Measurements from ENCODE around the gene FAM131C.
"Not testable (repeated sequence)": the region's sequence is repeated elsewhere in the genome, so short reads cannot be mapped to it uniquely, and the experiment has no call there.

The FAM131C gene

DNA sequence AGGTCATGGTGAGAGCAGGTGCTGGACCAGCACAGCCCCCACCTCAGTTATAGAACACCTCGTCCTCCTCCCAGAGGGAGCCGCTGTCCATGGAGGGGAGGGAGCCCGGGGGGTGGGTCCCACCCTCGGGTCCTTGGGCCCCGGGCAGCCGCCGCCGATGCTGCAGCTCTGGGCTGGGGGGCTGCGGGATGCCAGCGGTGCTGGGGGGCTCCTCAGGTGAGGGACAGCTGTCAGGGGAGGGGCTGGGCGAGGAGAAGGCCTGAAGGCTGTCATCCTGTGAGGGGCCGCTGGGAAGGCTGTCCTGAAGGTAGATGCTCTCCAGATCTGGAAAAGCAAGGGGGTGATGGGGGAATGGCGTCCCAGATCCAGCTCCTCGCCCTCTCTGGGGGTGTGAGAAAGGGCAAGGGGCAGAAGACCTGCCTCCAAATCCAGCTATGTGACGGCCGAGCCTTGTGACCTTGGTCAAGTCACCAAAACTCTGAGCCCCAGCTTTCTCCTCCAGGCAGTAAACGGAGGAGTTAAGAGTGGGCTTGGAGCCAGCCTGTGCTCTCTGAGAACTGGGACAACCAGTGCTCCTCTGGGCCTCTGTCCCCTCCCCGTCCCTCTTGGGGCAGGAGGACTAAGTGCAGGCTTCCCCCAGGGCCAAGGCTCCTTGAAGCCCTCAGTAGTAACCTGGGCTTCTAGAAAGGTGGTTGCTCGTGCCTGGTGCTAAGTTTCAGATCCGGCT lies 14.9 kb downstream of the FAM131C start:
- DNase-seq (ENCODE audit: low read depth in 2 of 2): not testable (repeated sequence)

DNA sequence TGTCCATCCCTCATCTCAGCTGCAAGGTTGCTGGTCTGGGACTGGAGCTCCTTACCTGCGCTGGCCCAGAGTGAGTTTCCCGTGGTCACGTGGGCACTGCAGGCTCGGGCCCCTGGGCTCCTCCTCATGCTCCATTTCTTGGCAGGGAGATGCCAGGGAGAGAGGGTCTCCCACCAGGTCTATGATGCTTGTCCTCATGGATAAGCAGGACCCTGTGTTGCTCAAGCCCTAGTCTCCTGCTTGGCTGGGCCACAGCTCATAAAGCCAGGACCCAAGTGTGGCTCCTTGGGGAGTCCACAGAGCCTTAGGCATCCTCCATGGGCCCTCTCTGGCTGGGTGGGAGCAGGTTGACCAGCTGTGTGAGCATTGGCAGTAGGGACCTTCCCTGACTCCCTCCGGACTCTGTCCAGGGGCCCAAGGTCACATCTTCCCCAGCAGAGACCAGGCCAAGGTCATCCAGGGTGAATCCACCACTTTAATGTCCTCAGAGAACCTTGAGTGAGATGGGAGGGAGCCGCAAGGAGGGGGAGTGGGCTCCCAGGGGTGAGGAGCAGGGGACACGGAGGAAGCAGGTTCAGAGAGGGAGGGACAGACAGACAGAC lies 16.0 kb downstream of the FAM131C start:
- DNase-seq (ENCODE audit: low read depth in 2 of 2): not testable (repeated sequence)

DNA sequence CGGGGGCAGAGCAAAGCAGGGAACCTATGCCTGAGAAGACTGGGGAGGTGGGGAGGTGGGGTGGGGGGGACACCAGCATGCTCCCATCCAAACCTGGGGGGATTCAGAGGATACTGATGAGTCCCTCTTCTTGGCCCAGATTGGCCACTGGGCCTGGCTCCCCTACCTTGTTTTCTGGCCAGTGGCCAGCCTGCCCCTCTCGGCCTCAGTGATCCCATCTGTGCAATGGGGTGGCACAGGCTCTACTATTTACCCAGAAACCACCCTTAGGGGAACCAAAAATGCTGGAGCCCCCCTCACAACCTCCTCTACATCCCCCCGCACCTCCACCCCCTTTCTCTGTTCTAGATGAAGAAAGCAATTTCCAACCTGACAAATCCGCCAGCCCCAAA lies 16.9 kb downstream of the FAM131C start:
- DNase-seq (ENCODE audit: low read depth in 2 of 2): not testable (repeated sequence)

DNA sequence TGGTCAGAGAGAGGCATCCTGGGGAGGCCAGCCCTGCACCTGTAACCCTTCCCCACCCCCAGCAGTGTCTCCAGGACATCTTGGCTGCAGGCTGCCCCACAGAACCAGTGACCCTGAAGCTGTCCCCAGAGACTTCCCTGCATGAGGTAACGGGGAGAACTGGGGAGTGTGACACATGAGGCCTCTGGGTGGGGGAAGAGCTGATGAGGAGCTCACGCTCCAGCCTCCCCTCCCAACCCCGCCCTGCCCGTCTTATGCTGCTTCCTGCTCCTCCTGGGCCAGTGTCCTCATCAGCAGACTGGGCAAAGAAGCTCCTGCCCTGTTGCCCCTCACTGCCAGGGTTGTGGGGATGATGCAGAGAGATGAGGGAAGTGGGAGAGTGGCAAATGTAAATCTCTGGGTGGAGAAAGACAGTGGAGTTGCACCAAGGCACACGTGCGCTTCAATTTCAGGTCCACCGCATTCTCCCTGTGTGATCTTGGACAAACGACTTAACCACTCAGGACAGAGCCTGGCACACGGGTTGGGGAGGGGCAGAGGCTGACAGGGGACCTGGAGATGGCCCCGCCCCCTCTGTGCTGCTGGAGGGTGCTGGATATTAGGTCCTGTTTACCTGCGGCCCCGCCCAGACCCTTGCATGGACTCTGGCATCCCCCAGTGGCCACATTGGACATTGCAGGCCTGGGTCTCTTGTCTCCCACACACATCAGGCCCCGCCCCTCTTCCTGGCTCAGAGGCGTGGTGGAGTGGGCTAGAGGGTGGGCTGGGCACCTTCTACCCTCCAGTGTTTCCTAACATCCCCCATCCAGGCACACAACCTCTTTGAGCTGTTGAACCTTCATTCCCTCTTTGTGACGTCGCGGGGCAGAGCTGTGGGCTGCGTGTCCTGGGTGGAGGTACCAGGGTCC lies 17.6 kb downstream of the FAM131C start:
- DNase-seq (ENCODE audit: low read depth in 2 of 2): peak; percentile 80 to 90

DNA sequence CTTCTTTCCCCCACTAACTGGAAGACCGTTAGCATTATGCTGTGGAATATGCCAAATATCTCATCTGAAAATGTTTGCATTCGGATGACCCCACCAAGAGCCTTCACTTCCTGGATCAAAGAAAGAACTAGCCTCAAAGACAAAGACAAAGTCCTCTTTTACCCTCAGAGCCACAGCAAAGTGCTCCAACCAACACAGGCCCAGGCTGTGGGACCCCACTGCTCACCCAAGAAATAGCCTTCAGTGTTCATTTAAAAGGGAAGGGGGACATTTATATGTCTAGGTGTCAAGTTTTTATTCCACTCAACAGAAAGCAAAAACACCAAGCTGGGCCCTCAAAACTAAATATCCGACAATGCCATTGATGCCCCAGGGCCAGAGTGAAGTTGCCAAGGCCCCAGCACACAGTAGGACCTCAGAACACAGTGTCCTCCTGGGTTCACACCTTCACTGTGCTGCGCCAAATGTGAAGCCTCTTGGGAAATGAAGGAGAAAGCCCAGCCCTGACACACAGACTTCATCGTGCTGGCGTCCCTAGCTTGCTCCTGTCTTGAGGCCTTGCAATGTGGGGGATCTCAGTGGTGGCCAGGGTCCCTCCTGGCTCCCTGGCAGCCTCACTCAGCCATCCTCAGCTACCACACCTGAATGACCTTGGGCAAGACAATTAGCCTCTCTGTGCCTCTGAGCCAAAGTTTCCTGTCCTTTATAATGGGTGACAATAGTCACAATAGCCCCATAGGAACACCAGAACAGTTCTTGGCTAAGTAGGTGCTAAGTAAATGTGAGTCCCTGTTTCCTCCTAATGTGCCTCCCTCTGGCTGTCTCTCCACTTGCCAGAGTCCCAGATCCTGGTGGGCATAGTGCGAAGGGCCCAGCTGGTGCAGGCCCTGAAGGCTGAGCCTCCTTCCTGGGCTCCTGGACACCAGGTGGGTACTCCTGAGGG lies 18.6 kb downstream of the FAM131C start:
- DNase-seq (ENCODE audit: low read depth in 2 of 2): no peak

DNA sequence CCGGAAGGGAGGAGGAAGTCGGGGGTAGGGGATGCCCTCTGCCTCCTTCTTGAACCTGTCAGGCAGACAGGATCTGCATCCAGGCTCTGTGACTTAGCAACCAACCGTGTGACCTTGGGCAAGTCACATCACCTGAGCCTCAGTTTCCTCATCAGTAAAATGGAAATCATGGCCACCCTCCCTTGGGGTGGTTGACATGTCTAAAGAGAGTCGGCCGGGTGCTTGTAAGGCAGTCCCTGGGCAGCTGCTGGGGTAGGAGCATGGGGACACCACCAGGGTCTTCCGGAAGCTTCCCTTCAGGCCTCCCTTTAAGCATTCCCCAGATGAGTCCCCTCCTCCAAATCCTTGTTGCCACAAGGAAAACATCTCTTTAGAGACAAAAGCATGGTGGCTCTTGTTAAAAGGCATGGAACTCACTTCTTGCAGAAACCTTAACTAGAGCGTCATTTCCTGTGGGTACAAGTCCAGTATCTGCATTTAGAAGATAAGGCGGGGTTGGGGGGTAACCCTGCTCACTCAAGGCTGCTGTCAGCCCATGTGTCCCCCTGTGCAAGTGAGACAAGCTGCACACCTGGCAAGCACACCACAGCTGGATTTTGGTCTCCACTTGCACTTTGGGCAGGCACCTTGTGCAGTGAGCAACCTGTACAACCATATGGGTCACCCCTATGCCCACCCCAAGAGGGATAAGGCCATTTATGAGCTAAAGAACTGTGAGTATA lies 19.5 kb downstream of the FAM131C start:
- no peak for DNase-seq (ENCODE audit: low read depth in 2 of 2)

DNA sequence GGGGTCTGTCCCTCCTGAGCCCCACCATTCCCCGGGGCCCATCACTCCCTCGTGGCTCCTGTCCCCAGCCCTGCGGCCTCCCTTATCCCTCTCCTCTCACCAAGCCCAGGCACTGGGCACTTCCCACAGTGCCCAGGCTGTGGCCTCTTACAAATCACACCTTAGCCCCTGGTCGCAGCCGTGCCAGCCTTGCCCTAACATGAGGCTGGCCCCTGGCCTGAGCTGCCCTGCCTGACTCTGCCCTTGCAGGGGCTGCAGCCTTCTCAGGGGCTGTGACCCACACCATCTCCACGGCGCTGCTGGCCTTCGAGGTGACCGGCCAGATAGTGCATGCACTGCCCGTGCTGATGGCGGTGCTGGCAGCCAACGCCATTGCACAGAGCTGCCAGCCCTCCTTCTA lies 21.5 kb downstream of the FAM131C start:
- DNase-seq (ENCODE audit: low read depth in 2 of 2): not testable (repeated sequence)

DNA sequence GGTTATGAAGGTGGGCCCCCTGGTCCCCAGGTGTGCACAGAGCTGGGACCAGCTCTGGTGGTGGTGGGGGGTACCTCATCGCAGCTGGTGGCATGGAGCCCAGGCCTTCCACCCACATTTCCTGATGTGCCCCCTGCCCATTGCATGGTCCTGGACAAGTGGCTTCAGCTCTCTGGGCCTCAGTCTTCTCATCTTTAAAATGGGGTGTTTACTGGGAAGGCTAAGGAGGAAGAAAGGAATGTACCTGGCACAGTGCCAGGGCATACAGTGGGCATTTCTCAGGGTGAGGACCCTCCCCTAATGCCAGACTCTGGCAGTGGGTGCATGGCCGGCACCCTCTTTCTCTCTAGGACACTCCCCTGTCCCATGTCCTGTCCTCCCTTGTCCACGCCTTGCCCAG lies 22.4 kb downstream of the FAM131C start:
- no peak for DNase-seq (ENCODE audit: low read depth in 2 of 2)

DNA sequence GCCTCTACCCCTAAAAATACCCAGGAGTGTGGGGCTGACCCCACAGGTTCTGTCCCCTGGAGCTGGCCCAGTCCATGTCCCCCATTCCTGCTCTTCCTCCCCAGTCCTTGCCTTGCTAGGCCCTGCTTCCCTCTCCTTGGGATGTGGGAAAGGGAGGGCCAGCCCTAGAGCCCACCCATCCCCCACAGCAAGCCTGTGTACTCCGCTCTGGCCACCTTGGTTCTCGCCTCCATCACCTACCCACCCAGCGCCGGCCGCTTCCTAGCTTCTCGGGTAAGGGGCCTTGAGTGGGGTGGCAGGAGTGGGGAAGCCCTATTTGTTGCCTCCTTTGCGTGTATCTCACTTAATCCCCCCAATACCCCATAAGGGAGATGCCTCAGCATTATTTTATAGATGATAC lies 23.1 kb downstream of the FAM131C start:
- no peak for DNase-seq (ENCODE audit: low read depth in 2 of 2)

DNA sequence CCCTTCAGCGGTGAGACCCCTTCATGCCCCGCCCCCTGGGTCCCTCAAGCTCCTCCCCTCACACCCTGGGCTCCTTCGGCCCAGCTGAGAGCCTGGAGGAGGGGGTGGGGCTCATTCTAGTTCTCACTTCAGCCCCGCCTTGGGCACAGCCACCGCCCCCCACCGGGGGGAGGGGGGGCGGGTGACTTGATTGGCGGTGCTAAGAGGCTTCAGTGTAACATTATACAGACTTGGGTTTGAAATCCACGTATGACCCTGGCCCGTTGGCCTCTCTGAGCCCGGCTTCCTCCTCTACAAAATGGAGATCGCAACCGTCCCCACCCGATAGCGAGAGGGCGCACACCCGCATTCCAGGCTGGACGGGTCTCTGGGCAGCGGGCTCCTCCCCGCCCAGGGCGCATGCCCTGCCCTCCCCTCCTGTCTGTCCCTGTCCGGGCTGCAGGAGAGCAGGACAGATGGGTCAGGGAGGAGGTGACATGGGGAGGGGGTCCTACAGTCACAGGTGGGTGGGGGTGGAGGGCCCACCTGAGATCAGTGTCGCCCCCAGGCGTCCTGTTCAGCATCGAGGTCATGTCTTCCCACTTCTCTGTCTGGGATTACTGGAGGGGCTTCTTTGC lies 24.8 kb downstream of the FAM131C start:
- DNase-seq (ENCODE audit: low read depth in 2 of 2): peak; percentile 16 to 50

DNA sequence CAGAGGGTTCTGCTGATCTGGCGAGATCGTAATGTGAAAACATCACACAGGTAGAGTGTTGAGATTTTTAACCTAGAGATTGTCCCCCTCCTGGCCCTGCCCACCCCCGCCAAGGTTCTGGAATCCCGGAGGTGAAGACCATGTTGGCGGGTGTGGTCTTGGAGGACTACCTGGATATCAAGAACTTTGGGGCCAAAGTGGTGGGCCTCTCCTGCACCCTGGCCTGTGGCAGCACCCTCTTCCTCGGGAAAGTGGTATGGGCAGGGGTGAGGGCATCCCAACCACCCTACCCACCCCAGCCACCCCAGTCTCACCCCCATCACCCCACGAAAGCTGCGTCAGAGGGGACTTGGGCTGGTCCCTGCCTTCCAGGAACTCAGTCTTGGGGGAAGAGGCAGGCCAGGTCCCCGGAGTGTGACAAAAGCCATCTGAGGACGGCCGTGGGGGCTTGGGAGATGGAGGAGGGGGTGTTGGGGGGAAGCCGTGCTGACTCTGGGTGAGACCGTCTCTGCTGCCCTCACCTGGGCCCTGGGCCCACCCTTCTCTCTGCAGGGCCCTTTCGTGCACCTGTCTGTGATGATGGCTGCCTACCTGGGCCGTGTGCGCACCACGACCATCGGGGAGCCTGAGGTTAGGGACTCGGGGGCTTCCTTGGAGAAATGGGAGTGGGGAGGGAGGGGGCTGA lies 25.5 kb downstream of the FAM131C start:
- DNase-seq (ENCODE audit: low read depth in 2 of 2): no peak

DNA sequence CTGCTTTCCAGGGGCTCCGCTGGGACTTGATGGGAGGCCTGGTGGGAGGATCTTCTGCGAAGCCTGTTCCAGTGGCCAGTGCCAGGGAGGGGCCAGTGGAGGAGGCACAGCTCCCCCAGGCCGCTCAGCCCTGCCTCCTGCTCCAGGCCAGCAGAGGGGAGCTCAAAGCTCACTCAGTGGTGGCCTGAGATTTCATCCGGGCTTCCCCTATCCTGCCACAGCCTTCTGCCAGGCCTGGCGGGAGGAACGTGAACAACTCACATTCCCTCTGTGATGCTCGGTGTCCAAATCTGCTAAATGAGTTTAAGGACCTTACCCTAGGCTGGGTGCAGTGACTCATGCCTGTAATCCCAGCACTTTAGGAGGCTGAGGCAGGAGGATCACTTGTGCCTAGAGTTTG lies 26.6 kb downstream of the FAM131C start:
- DNase-seq (ENCODE audit: low read depth in 2 of 2): no peak

DNA sequence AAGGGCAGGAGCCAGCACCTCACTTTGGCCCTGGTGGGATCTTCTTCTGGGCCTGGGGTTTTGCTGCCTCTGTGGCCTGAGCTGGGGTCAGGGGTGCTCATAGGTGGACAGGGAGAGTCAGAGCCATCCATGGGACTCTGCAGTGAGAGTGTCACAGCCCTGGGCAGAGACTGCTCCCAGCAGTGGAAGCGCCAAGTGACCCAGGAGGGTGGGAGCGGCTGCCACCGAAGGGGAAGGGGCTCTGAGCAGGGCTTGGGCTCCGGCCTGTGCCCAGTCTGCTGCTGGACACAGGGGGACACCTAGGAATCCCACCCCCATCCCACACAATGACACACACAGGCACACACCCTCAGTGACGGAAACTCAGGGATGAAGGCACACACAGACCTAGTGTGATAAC lies 29.5 kb downstream of the FAM131C start:
- no peak for DNase-seq (ENCODE audit: low read depth in 2 of 2)

DNA sequence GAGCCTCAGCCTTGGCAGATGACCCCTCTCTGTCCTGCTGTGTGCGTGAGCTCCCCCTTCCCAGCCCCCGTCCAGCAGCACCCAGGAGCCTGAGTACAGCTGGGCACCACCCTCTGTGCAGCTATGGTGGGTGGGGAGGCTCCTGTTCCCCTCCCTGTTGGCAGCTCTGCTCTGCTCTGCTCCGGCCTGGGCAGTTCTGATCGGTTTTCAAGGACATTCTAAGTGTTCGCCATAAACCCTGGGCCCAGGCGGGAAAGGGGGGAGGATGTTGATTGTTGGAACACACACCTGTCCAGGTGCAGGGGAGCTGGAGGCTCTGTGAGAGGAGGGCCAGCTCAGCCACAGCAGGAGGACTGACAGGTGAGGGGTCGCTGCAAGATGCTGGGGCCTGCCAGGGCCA lies 29.9 kb downstream of the FAM131C start, which contains the start of gene CLCNKB:
CLCNKB (plus strand) TSS at position 262 of the 400 bp plus-strand sequence. CDS start 711 bp downstream, outside the sequence.
- no peak for DNase-seq (ENCODE audit: low read depth in 2 of 2)

DNA sequence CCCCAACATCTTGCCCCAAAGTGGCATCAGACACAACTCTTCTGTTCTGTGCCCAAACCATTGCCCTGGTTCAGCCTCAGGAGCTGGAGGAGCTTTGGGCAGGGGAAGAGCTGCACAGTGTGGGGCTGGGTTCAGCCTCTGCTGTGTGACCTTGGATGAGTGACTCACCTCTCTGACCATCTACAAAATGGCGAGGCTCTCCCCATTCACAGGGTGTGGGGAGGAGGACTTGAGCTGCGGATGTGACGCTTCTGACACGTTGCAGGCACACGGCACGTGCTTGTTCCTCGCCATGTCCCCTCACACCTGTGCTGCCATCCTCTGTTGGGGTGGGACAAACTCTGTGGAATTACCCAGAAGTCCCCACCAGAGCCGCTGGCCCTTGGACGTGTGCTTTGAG lies 30.8 kb downstream of the FAM131C start:
- DNase-seq (ENCODE audit: low read depth in 2 of 2): not testable (repeated sequence)

DNA sequence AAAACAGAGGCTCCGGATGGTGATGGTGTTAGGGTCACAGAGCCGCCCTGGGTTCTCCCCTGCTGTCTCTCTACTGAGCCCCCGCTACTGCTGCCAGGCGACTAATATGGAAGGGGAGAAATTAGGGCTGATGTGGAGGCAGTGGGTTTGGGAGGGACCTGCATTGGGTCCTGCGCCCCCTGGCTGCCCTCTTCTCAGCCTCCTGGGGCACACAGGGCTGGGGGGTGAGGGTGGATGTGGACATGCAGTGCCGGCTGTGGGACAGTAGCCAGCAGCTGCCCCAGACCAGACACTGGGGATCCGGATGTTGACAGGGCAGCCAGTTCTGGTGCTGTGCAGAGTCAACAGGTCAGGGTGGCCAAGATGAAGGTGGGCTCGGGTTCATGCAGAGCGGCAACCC lies 31.4 kb downstream of the FAM131C start:
- no peak for DNase-seq (ENCODE audit: low read depth in 2 of 2)

DNA sequence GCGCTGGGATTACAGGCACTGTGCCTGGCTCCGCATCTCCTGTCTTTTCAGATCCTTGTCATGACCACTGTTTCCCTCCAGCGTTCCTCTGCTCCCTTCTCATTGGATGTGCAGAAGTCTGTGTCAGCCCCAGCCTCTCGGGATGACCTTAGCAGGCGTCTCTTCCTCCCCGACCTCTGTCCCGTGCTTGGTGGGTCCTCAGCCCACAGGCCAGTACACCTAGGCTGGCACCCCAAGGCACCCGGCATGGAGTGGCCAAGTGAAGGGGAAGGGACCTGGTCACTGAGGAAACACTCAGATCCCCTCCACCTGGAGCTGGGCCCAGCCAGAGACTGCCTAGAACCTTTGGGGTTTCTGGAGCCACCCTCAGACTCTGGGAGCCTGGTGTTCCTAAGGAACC lies 32.3 kb downstream of the FAM131C start:
- no peak for DNase-seq (ENCODE audit: low read depth in 2 of 2)

DNA sequence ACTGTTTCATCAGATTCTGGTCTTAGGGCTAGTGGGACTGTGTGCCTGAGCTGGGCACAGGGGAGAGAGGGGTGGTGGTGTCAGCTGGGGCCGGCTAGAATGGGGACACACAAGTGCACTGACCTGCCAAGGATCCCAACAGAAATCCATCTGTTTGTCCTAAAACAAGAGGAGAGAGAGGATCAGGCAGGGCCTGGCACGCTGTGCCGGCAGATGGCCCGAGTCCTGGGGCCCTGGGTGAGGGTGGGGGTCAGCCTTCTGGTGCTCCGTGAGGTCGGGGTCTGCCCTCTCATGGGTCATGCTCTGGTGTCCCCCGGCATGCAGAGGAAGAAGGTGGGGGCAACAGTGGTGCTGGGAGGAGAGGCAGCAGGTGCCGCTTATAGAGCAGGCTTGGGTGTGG lies 33.6 kb downstream of the FAM131C start:
- DNase-seq (ENCODE audit: low read depth in 2 of 2): not testable (repeated sequence)

DNA sequence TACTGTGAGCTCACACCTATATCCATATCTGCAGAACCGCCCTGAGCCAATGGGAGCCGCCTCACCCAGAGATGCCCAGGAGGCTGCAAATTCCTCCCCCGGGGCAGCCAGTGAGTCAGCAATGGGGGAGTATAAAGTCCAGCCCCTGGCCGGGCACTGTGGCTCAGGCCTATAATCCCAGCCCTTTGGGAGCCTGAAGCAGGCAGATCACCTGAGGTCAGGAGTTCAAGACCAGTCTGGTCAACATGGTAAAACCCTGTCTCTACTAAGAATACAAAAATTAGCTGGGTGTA lies 34.9 kb downstream of the FAM131C start:
- no peak for DNase-seq (ENCODE audit: low read depth in 2 of 2)

DNA sequence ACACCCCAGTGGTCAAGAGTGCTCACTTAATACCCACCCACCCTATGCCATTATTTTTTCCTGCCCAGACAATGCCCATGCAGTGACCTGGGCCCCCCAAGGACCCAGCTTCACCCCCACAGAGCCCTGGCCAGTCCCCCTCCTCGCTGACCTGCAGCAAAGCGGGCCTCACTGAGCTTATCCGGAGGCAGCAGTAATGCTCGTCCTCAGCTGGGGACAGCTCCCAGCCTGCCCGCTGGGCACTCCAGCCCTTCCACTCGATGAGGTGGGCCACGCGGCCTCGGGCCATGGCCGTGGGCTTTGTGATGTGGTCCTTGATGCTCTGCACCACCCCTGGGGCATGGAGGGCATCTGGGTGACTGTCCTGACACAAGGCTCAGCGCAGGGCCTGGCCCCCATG lies 37.0 kb downstream of the FAM131C start:
- not testable (repeated sequence) for DNase-seq (ENCODE audit: low read depth in 2 of 2)
